Uterus (tissue), 4 donors: ENCODE measurements around the gene TTLL12. TPM values are rescaled to one million over a fixed set of nuclear protein-coding genes. Genes with fewer than 3 reads are reported as not detected.
A peak's percentile ranks its signal among the peaks of the same experiment; 100 is the strongest.

Source experiments
- DNase-seq, 2 donors: peaks; one replicate each; pipeline ENCODE4 v3.0.0-alpha.2; 2019 to 2020
- H3K27ac ChIP-seq, 2 donors: fragments of 200-600 bp; sonication (generic); 1 replicate in 1 of 2; 2 replicates in 1 of 2; pipeline ENCODE4 v1.5.1; 2016 to 2018
- H3K27me3 ChIP-seq, 2 donors: fragments of 200-600 bp; sonication (generic); one replicate each; pipeline ENCODE4 v1.5.1; 2018 to 2019; ENCODE audit warnings: control low read depth in 1 of 2
- H3K36me3 ChIP-seq, 2 donors: fragments of 200-600 bp; sonication (generic); one replicate each; pipeline ENCODE4 v1.5.1; 2019; ENCODE audit warnings: control low read depth in 1 of 2
- H3K4me1 ChIP-seq, 2 donors: fragments of 200-600 bp; sonication (generic); one replicate each; pipeline ENCODE4 v1.5.1; 2018 to 2019; ENCODE audit warnings: control low read depth in 1 of 2
- H3K4me3 ChIP-seq, 2 donors: fragments of 200-600 bp; sonication (generic); 1 replicate in 1 of 2; 2 replicates in 1 of 2; pipeline ENCODE4 v1.5.1; 2018 to 2019; ENCODE audit warnings: mild to moderate bottlenecking in 1 of 2
- H3K9me3 ChIP-seq, 2 donors: fragments of 200-600 bp; sonication (generic); one replicate each; pipeline ENCODE4 v1.5.1; 2019; ENCODE audit warnings: control low read depth in 1 of 2
- POLR2A ChIP-seq, 2 donors: fragments of 450-650 bp; IDR thresholded peaks; one replicate each; pipeline ENCODE4 v1.6.1; 2016; ENCODE audit warnings: antibody characterized with exemption in 2 of 2, mild to moderate bottlenecking in 1 of 2, moderate library complexity in 1 of 2
- intact Hi-C: fragments of 100-400 bp; cut with DNase I; formaldehyde crosslinking; loops from one replicate; pipeline ENCODE4 v1.15.1; 2023; ENCODE audit warnings: low total_unique reads
- total RNA-seq, 4 donors: library from RNA; depleted of rRNA in 3 of 4; stranded (reverse); fragments of >200 nt in 3 of 4; gene quantifications; one replicate each; pipeline versions ENCODE4 v1.1.0 to v1.2.4, GENCODE V29; 2014 to 2023
- TF ChIP-seq, protein P1 (sequence below), 4 experiments: fragments of 200-600 bp in 2 of 4; fragments of 450-650 bp in 2 of 4; sonication (generic) in 2 of 4; IDR thresholded peaks; one replicate each; pipeline ENCODE4 v1.5.1; 2016 to 2019; ENCODE audit warnings: antibody characterized with exemption in 4 of 4, mild to moderate bottlenecking in 2 of 4, moderate library complexity in 1 of 4
- donor health status: DM: yes; HTN: yes; CAD: no.

TTLL12 gene
- total RNA-seq, 4 donors from 2014 or later = 6.7 to 29.7 (median 17.3) TPM

GRCh38 chr22:43155789-43156188, 31.1 kb downstream of the TTLL12 start:
- Histone ChIP-seq H3K4me3 (no peak overlapping the region), H3K27me3 (no peaks in the 10 kb centered on the region), H3K9me3 (no peaks in the 10 kb centered on the region), H3K36me3 (no peaks in the 10 kb centered on the region), H3K27ac (no peak overlapping the region), H3K4me1 (peaks cover 0 to 8% of the 10 kb centered on the region in 2 donors)
- intact Hi-C loops = no loop called here
- no peak for DNase-seq
- TF ChIP-seq, protein P1, sequence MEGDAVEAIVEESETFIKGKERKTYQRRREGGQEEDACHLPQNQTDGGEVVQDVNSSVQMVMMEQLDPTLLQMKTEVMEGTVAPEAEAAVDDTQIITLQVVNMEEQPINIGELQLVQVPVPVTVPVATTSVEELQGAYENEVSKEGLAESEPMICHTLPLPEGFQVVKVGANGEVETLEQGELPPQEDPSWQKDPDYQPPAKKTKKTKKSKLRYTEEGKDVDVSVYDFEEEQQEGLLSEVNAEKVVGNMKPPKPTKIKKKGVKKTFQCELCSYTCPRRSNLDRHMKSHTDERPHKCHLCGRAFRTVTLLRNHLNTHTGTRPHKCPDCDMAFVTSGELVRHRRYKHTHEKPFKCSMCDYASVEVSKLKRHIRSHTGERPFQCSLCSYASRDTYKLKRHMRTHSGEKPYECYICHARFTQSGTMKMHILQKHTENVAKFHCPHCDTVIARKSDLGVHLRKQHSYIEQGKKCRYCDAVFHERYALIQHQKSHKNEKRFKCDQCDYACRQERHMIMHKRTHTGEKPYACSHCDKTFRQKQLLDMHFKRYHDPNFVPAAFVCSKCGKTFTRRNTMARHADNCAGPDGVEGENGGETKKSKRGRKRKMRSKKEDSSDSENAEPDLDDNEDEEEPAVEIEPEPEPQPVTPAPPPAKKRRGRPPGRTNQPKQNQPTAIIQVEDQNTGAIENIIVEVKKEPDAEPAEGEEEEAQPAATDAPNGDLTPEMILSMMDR (IDR thresholded peaks at IDR 0.05) = no peak
- TF ChIP-seq POLR2A (IDR thresholded peaks at IDR 0.05) = no peak

- no peak overlapping the region for H3K4me3 ChIP-seq
- no peaks in the 10 kb centered on the region for H3K36me3 ChIP-seq
- TF ChIP-seq POLR2A (IDR thresholded peaks at IDR 0.05) = no peak
- TF ChIP-seq, protein P1 (IDR thresholded peaks at IDR 0.05) = no peak
- no peak for DNase-seq
- no peaks in the 10 kb centered on the region for H3K27me3 ChIP-seq
- H3K9me3 ChIP-seq = no peaks in the 10 kb centered on the region
- H3K27ac ChIP-seq = no peak overlapping the region
- peaks cover 0 to 8% of the 10 kb centered on the region in 2 donors for H3K4me1 ChIP-seq
- intact Hi-C loops = no loop called here
Observed at GRCh38 chr22:43154887-43155536, 31.9 kb downstream of the TTLL12 start.

- Histone ChIP-seq H3K4me3 (no peak overlapping the region), H3K9me3 (no peaks in the 10 kb centered on the region), H3K36me3 (no peaks in the 10 kb centered on the region), H3K27me3 (no peaks in the 10 kb centered on the region), H3K27ac (peak overlapping the region in 1 of 2 donors; percentile 42), H3K4me1 (peaks cover 0 to 8% of the 10 kb centered on the region in 2 donors)
- no peak for DNase-seq
- TF ChIP-seq, protein P1 (IDR thresholded peaks at IDR 0.05) = no peak
- TF ChIP-seq POLR2A (IDR thresholded peaks at IDR 0.05) = no peak
- intact Hi-C loops = no loop called here
Observed at GRCh38 chr22:43153899-43154298, 33.0 kb downstream of the TTLL12 start.

GRCh38 chr22:43152357-43153071, 34.4 kb downstream of the TTLL12 start:
- intact Hi-C loops = no loop called here

More at GRCh38 chr22:43152357-43153071, 34.4 kb downstream of the TTLL12 start:
- peaks cover 0 to 8% of the 10 kb centered on the region in 2 donors for H3K4me1 ChIP-seq
- no peaks in the 10 kb centered on the region for H3K36me3 ChIP-seq
- no peaks in the 10 kb centered on the region for H3K27me3 ChIP-seq
- H3K4me3 ChIP-seq = peak overlapping the region; percentile 53 to 75
- H3K27ac ChIP-seq = peak overlapping the region; percentile 65 to 80
- TF ChIP-seq, protein P1 (IDR thresholded peaks at IDR 0.05) = no peak
- no peak for TF ChIP-seq POLR2A (IDR thresholded peaks at IDR 0.05)
- DNase-seq = peak; percentile 60
- H3K9me3 ChIP-seq = no peaks in the 10 kb centered on the region
